HepG2 (cell line): ENCODE results near the gene CARS1. TPM values are rescaled to one million over a fixed set of nuclear protein-coding genes. Genes with fewer than 3 reads are reported as not detected.

Experiments used
- ATAC-seq: fragments of 200-7000 bp; cut with Tn5 transposase; 3 replicates; pipeline ENCODE4 v1.9.1; 2020; ENCODE audit warnings: mild to moderate bottlenecking, moderate library complexity
- BruUV-seq: library from RNA; stranded (reverse); fragments of 400-500 nt; replicated peaks from 2 replicates; lab custom pipeline; 2021; lab: Mats Ljungman, UMichigan
- CTCF ChIA-PET: fragments of 300-600 bp; formaldehyde crosslinking; extraction: SDS; loops from one replicate; lab custom pipeline; 2021; ENCODE audit warnings: low total read pairs, inconsistent platforms, low intra/inter-chr PET ratio; lab: Yijun Ruan, JAX
- POLR2A ChIA-PET: fragments of 350-600 bp; sonication (Branson Sonifier 250); formaldehyde crosslinking; loops from one replicate; lab custom pipeline; 2020; ENCODE audit warnings: antibody characterized with exemption, inconsistent platforms; lab: Yijun Ruan, JAX
- DNase-seq: peaks from one replicate; pipeline ENCODE4 v3.0.0-alpha.2; 2015; ENCODE audit warnings: low spot score
- FAIRE-seq: peaks from 3 replicates; lab custom pipeline; 2011; peaks lifted over from hg19 to GRCh38; lab: Jason Lieb, UNC
- H2AFZ ChIP-seq: one replicate; pipeline ENCODE4 v1.6.1; 2011; ENCODE audit warnings: low read length, inconsistent platforms
- H3K27ac ChIP-seq: fragments of 300-600 bp; 3 replicates; pipeline ENCODE4 v1.8.0; 2011; ENCODE audit warnings: mixed run types, mild to moderate bottlenecking, mixed read lengths, low read length, inconsistent platforms; ENCODE audit not compliant: insufficient read depth; ENCODE audit errors: extremely low read length
- H3K27me3 ChIP-seq, 2 experiments: fragments of 200-600 bp in 1 of 2; 2 replicates in 1 of 2; 3 replicates in 1 of 2; pipeline versions ENCODE4 v1.6.0 to v1.8.0; 2011; ENCODE audit warnings: low read length in 2 of 2, mild to moderate bottlenecking in 2 of 2, moderate library complexity in 2 of 2, inconsistent platforms in 1 of 2; ENCODE audit not compliant: insufficient read depth in 2 of 2, control insufficient read depth in 1 of 2
- H3K36me3 ChIP-seq, 2 experiments: fragments of 200-600 bp in 1 of 2; replicated peaks in 1 of 2; 2 replicates in 1 of 2; 3 replicates in 1 of 2; pipeline versions ENCODE4 v1.5.1 to v1.8.0; 2011; ENCODE audit warnings: low read length in 2 of 2, inconsistent platforms in 1 of 2; ENCODE audit not compliant: insufficient read depth in 2 of 2, control insufficient read depth in 1 of 2
- H3K4me1 ChIP-seq: 2 replicates; pipeline ENCODE4 v1.5.1; 2012; ENCODE audit warnings: low read length, inconsistent platforms; ENCODE audit not compliant: insufficient read depth
- H3K4me2 ChIP-seq: 2 replicates; pipeline ENCODE4 v1.6.0; 2011; ENCODE audit warnings: low read depth, low read length, inconsistent platforms
- H3K4me3 ChIP-seq, 3 experiments: fragments of 200-600 bp in 1 of 3; sonication (generic), shearing (Covaris generic) in 1 of 3; replicated peaks in 1 of 3; 2 replicates each; pipeline ENCODE4 v1.5.1; 2011 to 2016; ENCODE audit warnings: low read length in 3 of 3, inconsistent platforms in 2 of 3, low read depth in 2 of 3, mild to moderate bottlenecking in 2 of 3, control low read depth in 1 of 3, mixed read lengths in 1 of 3; ENCODE audit not compliant: insufficient read depth in 1 of 3
- H3K79me2 ChIP-seq: one replicate; pipeline ENCODE4 v1.6.1; 2011; ENCODE audit warnings: low read length, inconsistent platforms; ENCODE audit not compliant: insufficient read depth
- H3K9ac ChIP-seq: 2 replicates; pipeline ENCODE4 v1.6.0; 2011; ENCODE audit warnings: mild to moderate bottlenecking, low read depth, low read length, inconsistent platforms; ENCODE audit not compliant: insufficient read depth
- H3K9me3 ChIP-seq: 2 replicates; pipeline ENCODE4 v1.5.1; 2012; ENCODE audit warnings: mild to moderate bottlenecking, low read length
- H4K20me1 ChIP-seq: 2 replicates; pipeline ENCODE4 v1.6.0; 2011; ENCODE audit warnings: inconsistent platforms, mild to moderate bottlenecking, low read length, moderate library complexity; ENCODE audit not compliant: insufficient read depth
- DZIP1 ChIP-seq: sonication (generic); formaldehyde crosslinking; IDR thresholded peaks from 2 replicates; pipeline ENCODE4 v1.5.0; 2020; ENCODE audit warnings: mild to moderate bottlenecking, missing genetic modification reagents
- MTF2 ChIP-seq: sonication (generic); formaldehyde crosslinking; IDR thresholded peaks from 2 replicates; pipeline ENCODE4 v1.5.0; 2020; ENCODE audit warnings: missing genetic modification reagents, borderline replicate concordance
- PITX1 ChIP-seq: sonication (generic); formaldehyde crosslinking; IDR thresholded peaks from 2 replicates; pipeline ENCODE4 v1.5.1; 2020; ENCODE audit warnings: mild to moderate bottlenecking, missing genetic modification reagents
- PLRG1 ChIP-seq: fragments of 450-650 bp; conservative IDR thresholded peaks from 2 replicates; pipeline ENCODE4 v1.6.1; 2016
- RBAK ChIP-seq: sonication (generic); formaldehyde crosslinking; IDR thresholded peaks from 2 replicates; pipeline ENCODE4 v1.5.1; 2020; ENCODE audit warnings: mild to moderate bottlenecking, missing genetic modification reagents
- RFX5 ChIP-seq: IDR thresholded peaks from 2 replicates; pipeline ENCODE4 v1.6.1; 2011; ENCODE audit warnings: low read depth, low read length, improper control_type of control experiment
- SNAPC2 ChIP-seq: sonication (generic); formaldehyde crosslinking; IDR thresholded peaks from 2 replicates; pipeline ENCODE4 v1.8.1; 2022; ENCODE audit warnings: mild to moderate bottlenecking, missing genetic modification reagents
- TEF ChIP-seq: sonication (generic); formaldehyde crosslinking; IDR thresholded peaks from 2 replicates; pipeline ENCODE4 v1.5.0; 2020; ENCODE audit warnings: missing genetic modification reagents
- ZNF326 ChIP-seq: sonication (generic); formaldehyde crosslinking; IDR thresholded peaks from 2 replicates; pipeline ENCODE4 v1.4.0; 2020; ENCODE audit warnings: missing genetic modification reagents, borderline replicate concordance
- ZNF780A ChIP-seq: sonication (generic); formaldehyde crosslinking; IDR thresholded peaks from 2 replicates; pipeline ENCODE4 v1.8.0; 2022; ENCODE audit warnings: mild to moderate bottlenecking, missing genetic modification reagents, moderate library complexity
- WGBS: methylation state at CpG from one replicate; pipeline ENCODE4 v1.1.6; 2017; ENCODE audit warnings: low lambda C conversion rate; 5-methylcytosine and 5-hydroxymethylcytosine counted together
- in situ Hi-C: cut with HindIII; loops from 2 replicates; pipeline ENCODE4 v1.10.0; 2017; ENCODE audit warnings: low pct_unique_long_range_greater_than_20kb; ENCODE audit not compliant: extremely low pct_ligation_motif_present
- intact Hi-C: fragments of 100-400 bp; cut with micrococcal nuclease; formaldehyde crosslinking; loops from one replicate; pipeline ENCODE4 v1.10.0; 2022; ENCODE audit not compliant: unreplicated experiment
- polyA plus RNA-seq, 8 experiments: library from polyadenylated mRNA; depleted of rRNA in 3 of 8; stranded (reverse) in 7 of 8; unstranded in 1 of 8; fragments of >200 nt; fragmentation: Illumina TruSeq in 4 of 8; extraction: Trizol in 4 of 8; gene quantifications; 2 replicates each; pipeline versions ENCODE4 v1.2.1 to v1.2.3, GENCODE V29; 2011 to 2016; ENCODE audit warnings: low read depth in 4 of 8, missing spikeins in 1 of 8, mixed read lengths in 1 of 8; ENCODE audit not compliant: insufficient read depth in 1 of 8
- total RNA-seq, 5 experiments: library from RNA; depleted of rRNA; stranded (reverse); fragments of >200 nt; fragmentation: Illumina TruSeq; extraction: Trizol; gene quantifications; 2 replicates each; pipeline ENCODE4 v1.2.3, GENCODE V29; 2016; ENCODE audit warnings: low read depth in 1 of 5

Gene CARS1
- total and polyA plus RNA-seq, 2 of the 13 experiments (the other 11 are each of a cell fraction or from before 2014, with no cell fraction given), result 33.8 to 47.0 TPM

- POLR2A ChIA-PET, result no interaction called here
Observed at GRCh38 chr11:3037945-3038271, 19.3 kb downstream of the CARS1 start.

More at GRCh38 chr11:3037945-3038271, 19.3 kb downstream of the CARS1 start:
- 95% methylated on average over 12 of the region's 12 CpGs for WGBS
- TF ChIP-seq ZNF780A, result no peak
- TF ChIP-seq RFX5, result no peak
- no peak for TF ChIP-seq MTF2 (CRISPR knock-in tag)
- no peak for TF ChIP-seq SNAPC2 (CRISPR knock-in tag)
- no peak for TF ChIP-seq DZIP1 (CRISPR knock-in tag)
- TF ChIP-seq PLRG1, result no peak
- no peak for TF ChIP-seq ZNF326 (CRISPR knock-in tag)
- TF ChIP-seq TEF (CRISPR knock-in tag), result no peak
- TF ChIP-seq PITX1 (CRISPR knock-in tag), result no peak
- TF ChIP-seq RBAK (CRISPR knock-in tag), result no peak
- TF ChIP-seq, all 625 proteins: peak for 0
- intact Hi-C loops (loop anchor here (1.0 kb wide), 2 partner anchors 49 to 53 kb away; no protein-coding TSS in a partner anchor), in situ Hi-C loops (loop anchor here (10.0 kb wide), 1 partner anchor 177 kb away; the partner anchor contains the start of gene MRGPRG)
- Histone ChIP-seq H3K27ac (no peak overlapping the region), H4K20me1 (peaks cover 11% of the 10 kb centered on the region; the same call in 1 of the 2 replicates), H3K9ac (no peak overlapping the region), H3K4me3 (no peak overlapping the region), H3K79me2 (no peaks in the 10 kb centered on the region), H3K27me3 (no peaks in the 10 kb centered on the region), H3K4me1 (no peaks in the 10 kb centered on the region), H3K9me3 (no peaks in the 10 kb centered on the region), H3K4me2 (no peak overlapping the region), H3K36me3 (peaks cover 28 to 75% of the 10 kb centered on the region in 2 experiments; a peak in 4 of 5 replicates), H2AFZ (no peak overlapping the region)
- ATAC-seq (no peak), DNase-seq (no peak), FAIRE-seq (no peak)
- no TSS peak for BruUV-seq
- CTCF ChIA-PET, result interaction anchor here (1.4 to 4.7 kb wide), 3 partner anchors 53 to 179 kb away, joined by 3 to 53 read pairs (median 5); no protein-coding TSS in a partner anchor
